IMR-90 (cell line): ENCODE data around the gene THRAP3. TPM values are rescaled to one million over a fixed set of nuclear protein-coding genes. Genes with fewer than 3 reads are reported as not detected.

ENCODE experiments used
- ATAC-seq: fragments of 200-7000 bp; cut with Tn5 transposase; 2 replicates; pipeline ENCODE4 v1.9.1; 2020; ENCODE audit warnings: low read depth, mild to moderate bottlenecking, moderate library complexity
- BruUV-seq: library from RNA; stranded (reverse); fragments of 400-500 nt; replicated peaks from 2 replicates; lab custom pipeline; 2021; lab: Mats Ljungman, UMichigan
- CTCF ChIA-PET: fragments of 300-600 bp; formaldehyde crosslinking; extraction: SDS; loops from one replicate; lab custom pipeline; 2021; ENCODE audit warnings: antibody characterized with exemption; lab: Yijun Ruan, JAX
- POLR2A ChIA-PET: fragments of 300-600 bp; sonication (Branson Sonifier 250); formaldehyde crosslinking; loops from one replicate; lab custom pipeline; 2022; ENCODE audit warnings: antibody characterized with exemption; ENCODE audit not compliant: unreplicated experiment; lab: Charles Lee
- DNase-seq: peaks from one replicate; pipeline ENCODE4 v3.0.0; 2013
- H2AFZ ChIP-seq: replicated peaks from 2 replicates; pipeline ENCODE3; 2013; ENCODE audit warnings: low read length, mild to moderate bottlenecking; ENCODE audit not compliant: poor library complexity
- H2AK5ac ChIP-seq: 2 replicates; pipeline ENCODE4 v1.6.1; 2013; ENCODE audit warnings: low read depth, low read length, inconsistent platforms
- H2AK9ac ChIP-seq: replicated peaks from 2 replicates; pipeline ENCODE3; 2013; ENCODE audit warnings: mild to moderate bottlenecking, low read depth, low read length, moderate library complexity; ENCODE audit not compliant: poor library complexity
- H2BK120ac ChIP-seq: 2 replicates; pipeline ENCODE4 v1.6.1; 2013; ENCODE audit warnings: low read depth, low read length, inconsistent platforms
- H2BK15ac ChIP-seq: 3 replicates; pipeline ENCODE4 v1.6.1; 2013; ENCODE audit warnings: low read depth, low read length, inconsistent platforms
- H2BK20ac ChIP-seq: 2 replicates; pipeline ENCODE4 v1.6.1; 2013; ENCODE audit warnings: low read depth, mild to moderate bottlenecking, inconsistent platforms, low read length, moderate library complexity
- H2BK5ac ChIP-seq: 2 replicates; pipeline ENCODE4 v1.6.1; 2013; ENCODE audit warnings: mild to moderate bottlenecking, low read depth, low read length, inconsistent platforms; ENCODE audit not compliant: poor library complexity, severe bottlenecking
- H3K14ac ChIP-seq: replicated peaks from 2 replicates; pipeline ENCODE4 v1.6.1; 2013; ENCODE audit warnings: low read depth, low read length, inconsistent platforms
- H3K18ac ChIP-seq: 2 replicates; pipeline ENCODE4 v1.6.1; 2013; ENCODE audit warnings: low read depth, low read length, control low read depth
- H3K23ac ChIP-seq: 2 replicates; pipeline ENCODE4 v1.6.1; 2013; ENCODE audit warnings: low read depth, low read length, inconsistent platforms
- H3K27ac ChIP-seq: 2 replicates; pipeline ENCODE4 v1.5.1; 2013; ENCODE audit warnings: mild to moderate bottlenecking, control low read depth, low read length; ENCODE audit not compliant: insufficient read depth
- H3K27me3 ChIP-seq: 2 replicates; pipeline ENCODE4 v1.6.1; 2013; ENCODE audit warnings: low read length; ENCODE audit not compliant: control insufficient read depth, insufficient read depth
- H3K36me3 ChIP-seq: 2 replicates; pipeline ENCODE4 v1.6.1; 2013; ENCODE audit warnings: low read length, mixed read lengths; ENCODE audit not compliant: control insufficient read depth, insufficient read depth
- H3K4ac ChIP-seq: 2 replicates; pipeline ENCODE4 v1.6.1; 2013; ENCODE audit warnings: low read depth, low read length, inconsistent platforms
- H3K4me1 ChIP-seq: 2 replicates; pipeline ENCODE4 v1.6.1; 2013; ENCODE audit warnings: low read length, mixed read lengths; ENCODE audit not compliant: control insufficient read depth, insufficient read depth
- H3K4me2 ChIP-seq: 2 replicates; pipeline ENCODE4 v1.6.1; 2013; ENCODE audit warnings: low read depth, mild to moderate bottlenecking, control low read depth, low read length, moderate library complexity
- H3K4me3 ChIP-seq: 2 replicates; pipeline ENCODE4 v1.5.1; 2013; ENCODE audit warnings: low read depth, mild to moderate bottlenecking, control low read depth, low read length, moderate library complexity; ENCODE audit not compliant: insufficient read depth
- H3K56ac ChIP-seq: 2 replicates; pipeline ENCODE4 v1.6.1; 2013; ENCODE audit warnings: low read length, inconsistent platforms; ENCODE audit not compliant: insufficient read depth; ENCODE audit errors: extremely low read depth
- H3K79me1 ChIP-seq, 2 experiments: 2 replicates each; pipeline ENCODE4 v1.6.1; 2013; ENCODE audit warnings: low read length in 2 of 2, inconsistent platforms in 1 of 2, low read depth in 1 of 2
- H3K9ac ChIP-seq: 2 replicates; pipeline ENCODE4 v1.6.1; 2013; ENCODE audit warnings: low read depth, low read length, control low read depth
- H3K9me1 ChIP-seq: 2 replicates; pipeline ENCODE4 v1.6.1; 2013; ENCODE audit warnings: low read length, inconsistent platforms; ENCODE audit not compliant: insufficient read depth
- H3K9me3 ChIP-seq: 2 replicates; pipeline ENCODE4 v1.6.1; 2013; ENCODE audit warnings: low read length; ENCODE audit not compliant: control insufficient read depth, insufficient read depth
- H4K20me1 ChIP-seq: 2 replicates; pipeline ENCODE4 v1.6.1; 2013; ENCODE audit warnings: low read length, inconsistent platforms; ENCODE audit not compliant: insufficient read depth
- H4K5ac ChIP-seq: 2 replicates; pipeline ENCODE4 v1.6.1; 2013; ENCODE audit warnings: mild to moderate bottlenecking, low read depth, low read length, control low read depth
- H4K8ac ChIP-seq, 2 experiments: 2 replicates each; pipeline ENCODE4 v1.6.1; 2013; ENCODE audit warnings: low read depth in 2 of 2, low read length in 2 of 2, control low read depth in 1 of 2, inconsistent platforms in 1 of 2
- H4K91ac ChIP-seq: 2 replicates; pipeline ENCODE4 v1.6.1; 2013; ENCODE audit warnings: low read depth, low read length, inconsistent platforms; ENCODE audit not compliant: insufficient read depth
- BHLHE40 ChIP-seq: fragments of 150-350 bp; IDR thresholded peaks from 2 replicates; pipeline ENCODE4 v1.6.1; 2016; ENCODE audit warnings: mild to moderate bottlenecking, low read depth, low read length
- CTCF ChIP-seq: conservative IDR thresholded peaks from 2 replicates; pipeline ENCODE4 v1.5.1; 2012; ENCODE audit warnings: mild to moderate bottlenecking, low read depth, low read length, improper control_type of control experiment
- ELK1 ChIP-seq: fragments of 150-350 bp; IDR thresholded peaks from 2 replicates; pipeline ENCODE4 v1.6.1; 2016; ENCODE audit warnings: low read depth, mild to moderate bottlenecking, low read length, moderate library complexity, borderline replicate concordance
- FOS ChIP-seq: fragments of 150-350 bp; IDR thresholded peaks from 2 replicates; pipeline ENCODE4 v1.6.1; 2016; ENCODE audit warnings: low read depth, low read length
- MAZ ChIP-seq: IDR thresholded peaks from 2 replicates; pipeline ENCODE4 v1.6.1; 2012; ENCODE audit warnings: low read depth, mild to moderate bottlenecking, low read length, improper control_type of control experiment, moderate library complexity, borderline replicate concordance
- NFE2L2 ChIP-seq: fragments of 150-350 bp; IDR thresholded peaks from 2 replicates; pipeline ENCODE4 v1.6.1; 2016; ENCODE audit warnings: low read depth, mild to moderate bottlenecking, low read length
- POLR2A ChIP-seq: IDR thresholded peaks from 2 replicates; pipeline ENCODE4 v1.6.1; 2012; ENCODE audit warnings: mild to moderate bottlenecking, low read depth, low read length
- RAD21 ChIP-seq: IDR thresholded peaks from 2 replicates; pipeline ENCODE4 v1.6.1; 2012; ENCODE audit warnings: low read length, improper control_type of control experiment
- USF2 ChIP-seq: fragments of 150-350 bp; IDR thresholded peaks from 2 replicates; pipeline ENCODE4 v1.6.1; 2017; ENCODE audit warnings: mild to moderate bottlenecking, antibody characterized with exemption, low read length, low read depth
- WGBS, 2 experiments: methylation state at CpG; one replicate each; pipeline versions ENCODE4 v1.1.5 to v1.1.7; 2013; ENCODE audit warnings: missing lambda C conversion rate in 2 of 2; ENCODE audit not compliant: insufficient read length in 1 of 2; ENCODE audit errors: extremely low coverage in 2 of 2; 5-methylcytosine and 5-hydroxymethylcytosine counted together
- dilution Hi-C: fragments of 300-500 bp; cut with HindIII; formaldehyde crosslinking; loops from one replicate; pipeline ENCODE4 v1.14.3; 2018; ENCODE audit warnings: low sequenced_read_pairs; ENCODE audit not compliant: unreplicated experiment
- in situ Hi-C: fragments of 300-500 bp; cut with MboI; formaldehyde crosslinking; loops from 3 replicates; pipeline ENCODE4 v1.14.3; 2019; ENCODE audit warnings: low sequenced_read_pairs, inconsistent platforms, mixed read lengths
- intact Hi-C: fragments of 100-400 bp; cut with micrococcal nuclease; formaldehyde crosslinking; loops from 2 replicates; pipeline ENCODE4 v1.10.0; 2022
- polyA plus RNA-seq, 3 experiments: library from polyadenylated mRNA; depleted of rRNA; stranded (reverse); fragments of >200 nt; gene quantifications; 2 replicates each; pipeline ENCODE4 v1.2.3, GENCODE V29; 2012; ENCODE audit warnings: low replicate concordance in 1 of 3
- total RNA-seq: library from RNA; depleted of rRNA; stranded (reverse); fragments of >200 nt; gene quantifications from 2 replicates; pipeline ENCODE4 v1.2.3, GENCODE V29; 2012

Gene THRAP3
- total and polyA plus RNA-seq, 2 of the 4 experiments (the other 2 are of a cell fraction) = 60.6 to 66.5 TPM

- no peak overlapping the region for H3K4me2 ChIP-seq
- H3K9me1 ChIP-seq = peaks cover 36% of the 10 kb centered on the region
- 0 out of 2 replicates have a peak overlapping the region, but pooled peaks have one; percentile 22 for H3K4ac ChIP-seq
- H3K9me3 ChIP-seq = no peaks in the 10 kb centered on the region
- no peak for ATAC-seq
- no peaks in the 10 kb centered on the region for H3K27me3 ChIP-seq
- no peak overlapping the region for H3K9ac ChIP-seq
- no peak overlapping the region for H2BK15ac ChIP-seq
- H3K4me3 ChIP-seq = no peak overlapping the region
- H3K27ac ChIP-seq = no peak overlapping the region
- peaks cover 15 to 76% of the 10 kb centered on the region in 2 experiments for H3K79me1 ChIP-seq
- no peak overlapping the region for H4K5ac ChIP-seq
- H3K56ac ChIP-seq = no peak overlapping the region
- TF ChIP-seq FOS (no peak), MAZ (no peak), NFE2L2 (no peak), POLR2A (no peak), ELK1 (no peak), BHLHE40 (no peak), USF2 (no peak), CTCF (no peak), RAD21 (no peak)
- POLR2A ChIA-PET = no interaction called here
- peak overlapping the region; percentile 59; the same call in 1 of the 2 replicates for H2BK20ac ChIP-seq
- H4K8ac ChIP-seq = no peak overlapping the region
- H2BK120ac ChIP-seq = 0 out of 2 replicates have a peak overlapping the region, but pooled peaks have one; percentile 22
- 100% methylated on average over 1 of the region's 11 CpGs; no CpG with 5 or more reads in 1 of the 2 experiments for WGBS, 2 experiments
- intact Hi-C loops = no loop called here
- no peak overlapping the region for H2AFZ ChIP-seq
- H3K23ac ChIP-seq = no peak overlapping the region
- peak overlapping the region; percentile 18; the same call in 1 of the 2 replicates for H2AK5ac ChIP-seq
- H3K14ac ChIP-seq = 0 out of 2 replicates have a peak overlapping the region, but pooled peaks have one; percentile 8
- peaks cover 40% of the 10 kb centered on the region for H3K4me1 ChIP-seq
- peak overlapping the region; percentile 42 for H2AK9ac ChIP-seq
- H4K91ac ChIP-seq = peak overlapping the region; percentile 27; the same call in 1 of the 2 replicates
- no TSS peak for BruUV-seq
- no peak overlapping the region for H3K18ac ChIP-seq
- dilution Hi-C loops = no loop called here
- H4K20me1 ChIP-seq = no peaks in the 10 kb centered on the region
- in situ Hi-C loops = no loop called here
- H3K36me3 ChIP-seq = peaks cover 47% of the 10 kb centered on the region
- H2BK5ac ChIP-seq = peak overlapping the region; percentile 3
- CTCF ChIA-PET = no interaction called here
- DNase-seq = no peak
Observed at GRCh38 chr1:36354486-36354885, 130.2 kb downstream of the THRAP3 start.
